HepG2 (cell line): ENCODE measurements around the gene SH3BP5. TPM values are rescaled to one million over a fixed set of nuclear protein-coding genes. Genes with fewer than 3 reads are reported as not detected.

ENCODE experiments used
- ATAC-seq: fragments of 200-7000 bp; cut with Tn5 transposase; 3 replicates; pipeline ENCODE4 v1.9.1; 2020; ENCODE audit warnings: mild to moderate bottlenecking, moderate library complexity
- BruUV-seq: library from RNA; stranded (reverse); fragments of 400-500 nt; replicated peaks from 2 replicates; lab custom pipeline; 2021; lab: Mats Ljungman, UMichigan
- CTCF ChIA-PET: fragments of 300-600 bp; formaldehyde crosslinking; extraction: SDS; loops from one replicate; lab custom pipeline; 2021; ENCODE audit warnings: low total read pairs, inconsistent platforms, low intra/inter-chr PET ratio; lab: Yijun Ruan, JAX
- POLR2A ChIA-PET: fragments of 350-600 bp; sonication (Branson Sonifier 250); formaldehyde crosslinking; loops from one replicate; lab custom pipeline; 2020; ENCODE audit warnings: antibody characterized with exemption, inconsistent platforms; lab: Yijun Ruan, JAX
- DNase-seq: peaks from one replicate; pipeline ENCODE4 v3.0.0-alpha.2; 2015; ENCODE audit warnings: low spot score
- FAIRE-seq: peaks from 3 replicates; lab custom pipeline; 2011; peaks lifted over from hg19 to GRCh38; lab: Jason Lieb, UNC
- H2AFZ ChIP-seq: one replicate; pipeline ENCODE4 v1.6.1; 2011; ENCODE audit warnings: low read length, inconsistent platforms
- H3K27ac ChIP-seq: fragments of 300-600 bp; 3 replicates; pipeline ENCODE4 v1.8.0; 2011; ENCODE audit warnings: mixed run types, mild to moderate bottlenecking, mixed read lengths, low read length, inconsistent platforms; ENCODE audit not compliant: insufficient read depth; ENCODE audit errors: extremely low read length
- H3K27me3 ChIP-seq, 2 experiments: fragments of 200-600 bp in 1 of 2; 2 replicates in 1 of 2; 3 replicates in 1 of 2; pipeline versions ENCODE4 v1.6.0 to v1.8.0; 2011; ENCODE audit warnings: low read length in 2 of 2, mild to moderate bottlenecking in 2 of 2, moderate library complexity in 2 of 2, inconsistent platforms in 1 of 2; ENCODE audit not compliant: insufficient read depth in 2 of 2, control insufficient read depth in 1 of 2
- H3K36me3 ChIP-seq, 2 experiments: fragments of 200-600 bp in 1 of 2; replicated peaks in 1 of 2; 2 replicates in 1 of 2; 3 replicates in 1 of 2; pipeline versions ENCODE4 v1.5.1 to v1.8.0; 2011; ENCODE audit warnings: low read length in 2 of 2, inconsistent platforms in 1 of 2; ENCODE audit not compliant: insufficient read depth in 2 of 2, control insufficient read depth in 1 of 2
- H3K4me1 ChIP-seq: 2 replicates; pipeline ENCODE4 v1.5.1; 2012; ENCODE audit warnings: low read length, inconsistent platforms; ENCODE audit not compliant: insufficient read depth
- H3K4me2 ChIP-seq: 2 replicates; pipeline ENCODE4 v1.6.0; 2011; ENCODE audit warnings: low read depth, low read length, inconsistent platforms
- H3K4me3 ChIP-seq, 3 experiments: fragments of 200-600 bp in 1 of 3; sonication (generic), shearing (Covaris generic) in 1 of 3; replicated peaks in 1 of 3; 2 replicates each; pipeline ENCODE4 v1.5.1; 2011 to 2016; ENCODE audit warnings: low read length in 3 of 3, inconsistent platforms in 2 of 3, low read depth in 2 of 3, mild to moderate bottlenecking in 2 of 3, control low read depth in 1 of 3, mixed read lengths in 1 of 3; ENCODE audit not compliant: insufficient read depth in 1 of 3
- H3K79me2 ChIP-seq: one replicate; pipeline ENCODE4 v1.6.1; 2011; ENCODE audit warnings: low read length, inconsistent platforms; ENCODE audit not compliant: insufficient read depth
- H3K9ac ChIP-seq: 2 replicates; pipeline ENCODE4 v1.6.0; 2011; ENCODE audit warnings: mild to moderate bottlenecking, low read depth, low read length, inconsistent platforms; ENCODE audit not compliant: insufficient read depth
- H3K9me3 ChIP-seq: 2 replicates; pipeline ENCODE4 v1.5.1; 2012; ENCODE audit warnings: mild to moderate bottlenecking, low read length
- H4K20me1 ChIP-seq: 2 replicates; pipeline ENCODE4 v1.6.0; 2011; ENCODE audit warnings: inconsistent platforms, mild to moderate bottlenecking, low read length, moderate library complexity; ENCODE audit not compliant: insufficient read depth
- CBFB ChIP-seq: sonication (generic); formaldehyde crosslinking; IDR thresholded peaks from 2 replicates; pipeline ENCODE4 v1.4.0; 2020; ENCODE audit warnings: missing genetic modification reagents
- IRX3 ChIP-seq: sonication (generic); formaldehyde crosslinking; IDR thresholded peaks from 2 replicates; pipeline ENCODE4 v1.8.1; 2023; ENCODE audit warnings: mild to moderate bottlenecking, low read depth, missing genetic modification reagents, borderline replicate concordance
- PCBP2 ChIP-seq: fragments of 200-400 bp; formaldehyde crosslinking; optimal IDR thresholded peaks from 2 replicates; pipeline ENCODE3; 2018; ENCODE audit warnings: low read length, low read depth; ENCODE audit not compliant: poor library complexity, severe bottlenecking
- SMAD3 ChIP-seq: sonication (generic); formaldehyde crosslinking; IDR thresholded peaks from 2 replicates; pipeline ENCODE4 v1.4.0; 2020; ENCODE audit warnings: missing genetic modification reagents
- SOX13 ChIP-seq, 3 experiments: fragments of 450-650 bp in 1 of 3; sonication (generic) in 1 of 3; formaldehyde crosslinking in 1 of 3; IDR thresholded peaks in 2 of 3; conservative IDR thresholded peaks in 1 of 3; 2 replicates each; pipeline versions ENCODE4 v1.5.0 to v1.6.1; 2016 to 2020; ENCODE audit warnings: antibody characterized with exemption in 1 of 3, mild to moderate bottlenecking in 1 of 3, missing compliant biosample characterization in 1 of 3, missing genetic modification reagents in 1 of 3, moderate library complexity in 1 of 3
- ZMYM4 ChIP-seq: sonication (generic); formaldehyde crosslinking; IDR thresholded peaks from 2 replicates; pipeline ENCODE4 v1.8.1; 2023; ENCODE audit warnings: mild to moderate bottlenecking, missing genetic modification reagents
- WGBS: methylation state at CpG from one replicate; pipeline ENCODE4 v1.1.6; 2017; ENCODE audit warnings: low lambda C conversion rate; 5-methylcytosine and 5-hydroxymethylcytosine counted together
- in situ Hi-C: cut with HindIII; loops from 2 replicates; pipeline ENCODE4 v1.10.0; 2017; ENCODE audit warnings: low pct_unique_long_range_greater_than_20kb; ENCODE audit not compliant: extremely low pct_ligation_motif_present
- intact Hi-C: fragments of 100-400 bp; cut with micrococcal nuclease; formaldehyde crosslinking; loops from one replicate; pipeline ENCODE4 v1.10.0; 2022; ENCODE audit not compliant: unreplicated experiment
- polyA plus RNA-seq, 8 experiments: library from polyadenylated mRNA; depleted of rRNA in 3 of 8; stranded (reverse) in 7 of 8; unstranded in 1 of 8; fragments of >200 nt; fragmentation: Illumina TruSeq in 4 of 8; extraction: Trizol in 4 of 8; gene quantifications; 2 replicates each; pipeline versions ENCODE4 v1.2.1 to v1.2.3, GENCODE V29; 2011 to 2016; ENCODE audit warnings: low read depth in 4 of 8, missing spikeins in 1 of 8, mixed read lengths in 1 of 8; ENCODE audit not compliant: insufficient read depth in 1 of 8
- total RNA-seq, 5 experiments: library from RNA; depleted of rRNA; stranded (reverse); fragments of >200 nt; fragmentation: Illumina TruSeq; extraction: Trizol; gene quantifications; 2 replicates each; pipeline ENCODE4 v1.2.3, GENCODE V29; 2016; ENCODE audit warnings: low read depth in 1 of 5
- TF ChIP-seq, protein P1 (sequence below): IDR thresholded peaks from 2 replicates; pipeline ENCODE4 v1.6.1; 2016; ENCODE audit warnings: missing genetic modification reagents, missing compliant biosample characterization
- TF ChIP-seq, protein P2 (sequence below): sonication (generic); formaldehyde crosslinking; IDR thresholded peaks from 2 replicates; pipeline ENCODE4 v1.4.0; 2020; ENCODE audit warnings: missing genetic modification reagents; ENCODE audit errors: not compliant biosample characterization
- TF ChIP-seq, protein P3 (sequence below): sonication (generic); formaldehyde crosslinking; IDR thresholded peaks from 2 replicates; pipeline ENCODE4 v1.4.0; 2020; ENCODE audit warnings: missing genetic modification reagents

SH3BP5 gene
- total and polyA plus RNA-seq, 2 of the 13 experiments (the other 11 are each of a cell fraction or from before 2014, with no cell fraction given) = 0.09 to 0.16 TPM

DNA sequence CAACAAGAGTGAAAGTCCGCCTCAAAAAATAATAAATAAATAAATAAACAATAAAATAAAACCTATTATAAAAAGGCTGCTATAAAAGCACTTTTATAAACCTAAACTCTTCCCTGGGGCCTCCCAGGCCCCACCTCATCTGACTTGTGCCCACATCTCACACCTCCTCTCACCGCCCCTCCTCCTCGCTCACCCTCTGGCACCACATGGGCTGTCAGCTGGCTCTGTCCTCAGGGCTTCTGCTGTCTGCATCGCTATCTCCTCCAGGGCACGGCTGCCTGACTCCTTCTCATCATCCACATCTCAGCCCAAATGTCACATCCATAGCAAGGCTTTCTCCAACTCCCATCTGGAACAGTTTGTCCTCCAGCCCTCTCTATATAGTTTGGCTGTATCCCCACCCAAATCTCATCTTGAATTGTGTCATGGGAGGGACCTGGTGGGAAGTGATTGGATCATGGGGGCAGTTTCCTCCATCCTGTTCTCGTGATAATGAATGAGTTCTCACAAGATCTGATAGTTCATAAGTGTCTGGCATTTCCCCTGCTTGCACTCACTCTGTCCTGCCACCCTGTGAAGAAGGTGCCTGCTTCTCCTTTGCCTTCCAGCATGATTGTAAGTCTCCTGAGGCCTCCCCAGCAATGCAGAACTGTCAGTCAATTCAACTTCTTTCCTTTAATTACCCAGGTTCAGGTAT, 8.8 kb upstream of the SH3BP5 start:
- intact Hi-C loops = no loop called here
- 49% methylated on average over 6 of the region's 6 CpGs for WGBS
- FAIRE-seq = no peak

DNA sequence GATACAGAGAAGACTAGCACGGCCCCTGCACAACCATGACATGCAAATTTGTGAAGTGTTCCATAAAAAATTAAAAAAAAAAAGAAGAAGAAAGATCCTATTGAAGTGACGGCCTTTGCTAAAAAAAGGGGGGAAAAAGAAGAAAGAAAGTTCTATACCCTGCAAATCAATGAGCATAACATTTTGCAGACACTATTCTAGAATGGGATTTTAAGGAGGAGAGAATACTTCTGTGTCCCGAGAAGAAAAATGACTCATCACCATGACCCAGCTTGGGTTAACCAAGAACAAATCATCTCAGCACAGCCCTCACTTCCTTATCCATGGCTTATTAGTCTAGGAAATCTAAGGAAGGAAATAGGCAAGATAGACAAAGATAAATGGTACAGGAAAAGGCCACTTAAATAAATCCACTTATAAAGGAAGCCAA, 7.4 kb upstream of the SH3BP5 start:
- H3K4me1 ChIP-seq = no peaks in the 10 kb centered on the region
- in situ Hi-C loops (no loop called here), intact Hi-C loops (no loop called here)
- H2AFZ ChIP-seq = no peak overlapping the region
- H3K27me3 ChIP-seq = no peaks in the 10 kb centered on the region
- no peak overlapping the region for H3K4me2 ChIP-seq
- WGBS = 23% methylated on average over 3 of the region's 3 CpGs
- no peak overlapping the region for H3K9ac ChIP-seq
- DNase-seq (no peak), FAIRE-seq (no peak), ATAC-seq (no peak)
- no peak overlapping the region for H3K27ac ChIP-seq
- POLR2A ChIA-PET = no interaction called here
- CTCF ChIA-PET = no interaction called here
- BruUV-seq = no TSS peak
- H3K36me3 ChIP-seq = no peaks in the 10 kb centered on the region
- H3K9me3 ChIP-seq = no peaks in the 10 kb centered on the region
- H3K79me2 ChIP-seq = no peaks in the 10 kb centered on the region
- H4K20me1 ChIP-seq = no peaks in the 10 kb centered on the region
- H3K4me3 ChIP-seq = no peak overlapping the region
- TF ChIP-seq, protein P1, sequence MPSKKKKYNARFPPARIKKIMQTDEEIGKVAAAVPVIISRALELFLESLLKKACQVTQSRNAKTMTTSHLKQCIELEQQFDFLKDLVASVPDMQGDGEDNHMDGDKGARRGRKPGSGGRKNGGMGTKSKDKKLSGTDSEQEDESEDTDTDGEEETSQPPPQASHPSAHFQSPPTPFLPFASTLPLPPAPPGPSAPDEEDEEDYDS (CRISPR knock-in tag) = no peak
- TF ChIP-seq, protein P2, sequence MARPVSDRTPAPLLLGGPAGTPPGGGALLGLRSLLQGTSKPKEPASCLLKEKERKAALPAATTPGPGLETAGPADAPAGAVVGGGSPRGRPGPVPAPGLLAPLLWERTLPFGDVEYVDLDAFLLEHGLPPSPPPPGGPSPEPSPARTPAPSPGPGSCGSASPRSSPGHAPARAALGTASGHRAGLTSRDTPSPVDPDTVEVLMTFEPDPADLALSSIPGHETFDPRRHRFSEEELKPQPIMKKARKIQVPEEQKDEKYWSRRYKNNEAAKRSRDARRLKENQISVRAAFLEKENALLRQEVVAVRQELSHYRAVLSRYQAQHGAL (CRISPR knock-in tag) = no peak
- no peak for TF ChIP-seq SMAD3 (CRISPR knock-in tag)
- TF ChIP-seq, protein P3, sequence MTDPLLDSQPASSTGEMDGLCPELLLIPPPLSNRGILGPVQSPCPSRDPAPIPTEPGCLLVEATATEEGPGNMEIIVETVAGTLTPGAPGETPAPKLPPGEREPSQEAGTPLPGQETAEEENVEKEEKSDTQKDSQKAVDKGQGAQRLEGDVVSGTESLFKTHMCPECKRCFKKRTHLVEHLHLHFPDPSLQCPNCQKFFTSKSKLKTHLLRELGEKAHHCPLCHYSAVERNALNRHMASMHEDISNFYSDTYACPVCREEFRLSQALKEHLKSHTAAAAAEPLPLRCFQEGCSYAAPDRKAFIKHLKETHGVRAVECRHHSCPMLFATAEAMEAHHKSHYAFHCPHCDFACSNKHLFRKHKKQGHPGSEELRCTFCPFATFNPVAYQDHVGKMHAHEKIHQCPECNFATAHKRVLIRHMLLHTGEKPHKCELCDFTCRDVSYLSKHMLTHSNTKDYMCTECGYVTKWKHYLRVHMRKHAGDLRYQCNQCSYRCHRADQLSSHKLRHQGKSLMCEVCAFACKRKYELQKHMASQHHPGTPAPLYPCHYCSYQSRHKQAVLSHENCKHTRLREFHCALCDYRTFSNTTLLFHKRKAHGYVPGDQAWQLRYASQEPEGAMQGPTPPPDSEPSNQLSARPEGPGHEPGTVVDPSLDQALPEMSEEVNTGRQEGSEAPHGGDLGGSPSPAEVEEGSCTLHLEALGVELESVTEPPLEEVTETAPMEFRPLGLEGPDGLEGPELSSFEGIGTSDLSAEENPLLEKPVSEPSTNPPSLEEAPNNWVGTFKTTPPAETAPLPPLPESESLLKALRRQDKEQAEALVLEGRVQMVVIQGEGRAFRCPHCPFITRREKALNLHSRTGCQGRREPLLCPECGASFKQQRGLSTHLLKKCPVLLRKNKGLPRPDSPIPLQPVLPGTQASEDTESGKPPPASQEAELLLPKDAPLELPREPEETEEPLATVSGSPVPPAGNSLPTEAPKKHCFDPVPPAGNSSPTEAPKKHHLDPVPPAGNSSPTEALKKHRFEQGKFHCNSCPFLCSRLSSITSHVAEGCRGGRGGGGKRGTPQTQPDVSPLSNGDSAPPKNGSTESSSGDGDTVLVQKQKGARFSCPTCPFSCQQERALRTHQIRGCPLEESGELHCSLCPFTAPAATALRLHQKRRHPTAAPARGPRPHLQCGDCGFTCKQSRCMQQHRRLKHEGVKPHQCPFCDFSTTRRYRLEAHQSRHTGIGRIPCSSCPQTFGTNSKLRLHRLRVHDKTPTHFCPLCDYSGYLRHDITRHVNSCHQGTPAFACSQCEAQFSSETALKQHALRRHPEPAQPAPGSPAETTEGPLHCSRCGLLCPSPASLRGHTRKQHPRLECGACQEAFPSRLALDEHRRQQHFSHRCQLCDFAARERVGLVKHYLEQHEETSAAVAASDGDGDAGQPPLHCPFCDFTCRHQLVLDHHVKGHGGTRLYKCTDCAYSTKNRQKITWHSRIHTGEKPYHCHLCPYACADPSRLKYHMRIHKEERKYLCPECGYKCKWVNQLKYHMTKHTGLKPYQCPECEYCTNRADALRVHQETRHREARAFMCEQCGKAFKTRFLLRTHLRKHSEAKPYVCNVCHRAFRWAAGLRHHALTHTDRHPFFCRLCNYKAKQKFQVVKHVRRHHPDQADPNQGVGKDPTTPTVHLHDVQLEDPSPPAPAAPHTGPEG = no peak
- TF ChIP-seq CBFB (CRISPR knock-in tag) = no peak
- no peak for TF ChIP-seq ZMYM4 (CRISPR knock-in tag)
- TF ChIP-seq SOX13 (IDR thresholded peaks at IDR 0.05) = no peak
- TF ChIP-seq SOX13 (CRISPR knock-in tag; conservative IDR thresholded peaks at IDR 0.05 in 1 of 2, IDR thresholded peaks at IDR 0.05 in 1 of 2) = no peak
- no peak for TF ChIP-seq IRX3 (CRISPR knock-in tag)

More for the DNA sequence above, 8.8 kb upstream of the SH3BP5 start:
- H3K9me3 ChIP-seq = no peaks in the 10 kb centered on the region
- H3K27ac ChIP-seq = no peak overlapping the region
- DNase-seq (no peak), ATAC-seq (no peak)
- POLR2A ChIA-PET = no interaction called here
- TF ChIP-seq PCBP2 = no peak
- in situ Hi-C loops = no loop called here
- no peaks in the 10 kb centered on the region for H3K36me3 ChIP-seq
- no TSS peak for BruUV-seq
- H3K79me2 ChIP-seq = no peaks in the 10 kb centered on the region
- H3K9ac ChIP-seq = no peak overlapping the region
- no peaks in the 10 kb centered on the region for H4K20me1 ChIP-seq
- no peak overlapping the region for H3K4me3 ChIP-seq
- H3K4me2 ChIP-seq = no peak overlapping the region
- H3K27me3 ChIP-seq = 0 out of 5 replicates have a peak, but pooled peaks cover 0 to 3% of the 10 kb centered on the region in 2 experiments
- CTCF ChIA-PET = no interaction called here
- H3K4me1 ChIP-seq = no peaks in the 10 kb centered on the region
- no peak overlapping the region for H2AFZ ChIP-seq
